ENCODE results near the gene GARIN1A.
"Not testable (repeated sequence)": the region's sequence is repeated elsewhere in the genome, so short reads cannot be mapped to it uniquely, and the experiment has no call there.

Gene GARIN1A

DNA sequence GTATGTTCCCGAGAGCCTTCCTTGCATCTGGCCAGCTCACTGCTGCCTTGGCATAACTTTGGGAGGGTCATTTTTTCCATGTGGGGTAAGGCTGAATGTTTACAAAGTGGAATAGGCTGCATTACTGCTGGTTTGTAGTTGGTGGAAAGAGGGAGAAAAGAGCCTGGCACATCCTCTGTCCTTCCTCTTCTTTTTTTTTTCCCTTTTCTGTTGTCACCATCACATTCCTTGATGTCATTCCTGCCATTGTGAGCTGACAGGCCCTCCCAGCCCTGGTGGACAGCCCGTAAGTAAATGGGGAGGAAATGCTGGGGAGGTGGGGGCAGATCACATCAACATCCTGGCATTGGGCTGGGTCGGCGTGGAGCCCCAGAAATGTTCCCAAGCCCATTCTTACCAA, at the start of gene GARIN1A:
Gene GARIN1A, plus strand, starts transcription at position 301 of the 400 bp plus-strand sequence. CDS start 106 bp downstream, outside the sequence.
- no peak for DNase-seq (ENCODE audit: low spot score)

DNA sequence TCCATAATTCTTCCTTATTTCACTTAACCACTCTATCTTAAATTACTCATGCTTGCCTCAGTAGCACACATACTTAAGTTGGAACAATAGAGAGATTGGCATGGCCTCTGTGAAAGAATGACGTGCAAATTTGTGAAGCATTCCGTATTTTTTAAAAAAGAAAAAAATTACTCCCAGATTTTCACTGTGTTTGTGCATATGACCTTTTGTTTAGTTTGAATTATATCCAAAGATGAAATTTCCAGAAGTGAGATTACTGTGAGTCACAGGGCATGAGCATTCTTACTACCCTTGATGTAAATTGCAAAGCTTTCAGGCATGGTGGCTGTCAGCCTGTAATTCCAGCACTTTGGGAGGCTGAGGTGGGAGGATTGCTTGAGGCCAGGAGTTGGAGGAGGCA, 45.0 kb upstream of the GARIN1A start:
- not testable (repeated sequence) for DNase-seq (ENCODE audit: low spot score)

- DNase-seq (ENCODE audit: low spot score): not testable (repeated sequence)
These were observed 38.2 kb upstream of the GARIN1A start for GRCh38 chr7:128633915-128634314.

DNA sequence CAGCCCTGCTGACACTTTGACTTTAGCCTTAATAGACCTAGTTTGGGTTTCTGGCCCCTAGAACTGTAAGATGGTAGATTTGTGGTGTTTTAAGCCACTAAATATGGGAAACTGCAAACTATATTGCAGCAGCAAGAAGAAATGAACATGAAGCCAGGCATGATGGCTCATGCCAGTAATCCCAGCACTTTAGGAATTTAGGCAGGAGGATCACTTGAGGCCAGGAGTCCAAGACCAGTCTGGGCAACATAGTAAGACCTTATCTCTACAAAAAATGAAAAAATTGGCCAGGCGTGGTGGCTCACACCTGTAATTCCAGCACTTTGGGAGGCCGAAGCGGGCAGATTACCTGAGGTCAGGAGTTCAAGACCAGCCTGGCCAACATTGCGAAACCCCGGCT, 26.9 kb upstream of the GARIN1A start:
- not testable (repeated sequence) for DNase-seq (ENCODE audit: low spot score)

- DNase-seq (ENCODE audit: low spot score): not testable (repeated sequence)
These were observed 26.2 kb upstream of the GARIN1A start for GRCh38 chr7:128645844-128646243.

DNA sequence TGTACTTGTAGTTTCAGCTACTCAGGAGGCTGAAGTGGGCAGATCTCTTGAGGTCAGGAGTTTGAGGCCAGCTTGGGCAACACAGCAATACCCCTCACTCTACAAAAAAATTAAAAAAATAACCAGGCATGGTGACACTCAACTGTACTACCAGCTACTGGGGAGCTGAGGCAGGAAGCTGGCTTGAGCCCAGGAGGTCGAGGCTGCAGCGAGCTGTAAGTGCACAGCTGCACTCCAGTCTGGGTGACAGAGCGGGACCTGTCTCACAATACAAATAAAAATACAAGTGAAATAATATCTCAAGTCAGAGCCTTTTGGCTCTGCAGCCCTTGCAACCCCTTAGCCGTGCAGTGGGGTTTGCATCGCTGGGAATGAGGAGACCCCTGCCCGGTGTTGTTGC, 25.2 kb upstream of the GARIN1A start:
- DNase-seq (ENCODE audit: low spot score): not testable (repeated sequence)

- DNase-seq (ENCODE audit: low spot score): peak; percentile 19
These were observed 21.0 kb upstream of the GARIN1A start for GRCh38 chr7:128651096-128651495.

DNA sequence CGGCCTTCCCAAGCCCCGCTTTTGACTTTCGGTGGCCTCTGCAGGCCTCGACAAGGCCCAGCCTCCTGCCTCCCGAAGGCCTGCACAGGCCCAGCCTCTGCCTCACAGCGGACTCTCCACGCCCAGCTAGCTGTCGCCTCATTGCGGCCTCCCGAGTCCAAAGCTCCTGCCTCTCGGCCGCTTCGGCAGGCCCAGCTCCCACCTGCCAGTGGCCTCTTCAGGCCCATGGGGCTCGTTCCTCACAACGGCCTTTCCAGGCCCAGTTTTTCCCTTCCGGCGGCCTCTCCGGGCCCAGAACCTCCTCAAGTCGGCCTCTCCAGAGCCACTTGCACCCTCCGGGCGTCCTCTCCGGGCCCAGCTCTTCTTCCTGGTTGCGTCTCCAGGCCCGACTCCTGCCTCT, 19.5 kb upstream of the GARIN1A start:
- DNase-seq (ENCODE audit: low spot score): not testable (repeated sequence)

- not testable (repeated sequence) for DNase-seq (ENCODE audit: low spot score)
These were observed 18.9 kb upstream of the GARIN1A start for GRCh38 chr7:128653197-128653596.

DNA sequence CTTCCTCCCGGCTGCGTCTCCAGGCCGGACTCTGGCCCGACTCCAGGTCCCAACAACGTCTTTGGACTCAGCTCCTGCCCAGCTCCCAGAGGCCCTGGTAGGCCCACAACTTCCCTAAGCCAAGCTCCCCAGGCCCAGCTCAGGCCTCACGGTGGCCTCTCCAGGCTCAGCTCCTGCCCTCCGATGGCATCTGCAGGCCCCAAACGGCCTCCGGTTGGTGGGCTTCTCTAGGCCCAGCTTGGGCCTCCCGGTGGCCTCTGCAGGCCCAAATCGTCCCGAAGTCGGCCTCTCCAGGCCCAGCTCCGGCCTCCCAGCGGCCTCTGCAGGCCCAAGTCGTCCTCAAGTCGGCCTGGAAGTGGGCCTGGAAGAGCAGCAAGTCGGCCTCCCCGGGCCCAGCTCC, 18.0 kb upstream of the GARIN1A start:
- DNase-seq (ENCODE audit: low spot score): not testable (repeated sequence)

DNA sequence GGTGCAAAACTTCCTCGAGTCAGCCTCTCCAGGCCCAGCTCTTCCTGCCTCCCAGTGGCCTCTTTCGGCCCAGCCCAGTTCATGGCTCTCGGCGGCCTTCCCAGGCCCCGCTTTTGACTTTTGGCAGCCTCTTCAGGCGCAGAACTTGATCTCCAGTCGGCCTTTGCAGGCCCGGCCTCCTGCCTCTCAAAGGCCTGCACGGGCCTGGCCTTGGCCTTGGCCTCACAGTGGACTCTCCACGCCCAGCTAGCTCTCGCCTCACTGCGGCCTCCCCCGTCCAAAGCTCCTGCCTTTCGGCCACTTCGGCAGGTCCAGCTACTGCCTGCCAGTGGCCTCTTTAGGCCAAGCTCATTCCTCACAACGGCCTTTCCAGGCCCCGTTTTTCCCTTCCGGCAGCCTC, 17.6 kb upstream of the GARIN1A start:
- not testable (repeated sequence) for DNase-seq (ENCODE audit: low spot score)

- DNase-seq (ENCODE audit: low spot score): not testable (repeated sequence)
These were observed 13.7 kb upstream of the GARIN1A start for GRCh38 chr7:128658428-128658827.

GRCh38 chr7:128660596-128660995, 11.5 kb upstream of the GARIN1A start:
- DNase-seq (ENCODE audit: low spot score): no peak

GRCh38 chr7:128661446-128661845, 10.6 kb upstream of the GARIN1A start:
- DNase-seq (ENCODE audit: low spot score): no peak

DNA sequence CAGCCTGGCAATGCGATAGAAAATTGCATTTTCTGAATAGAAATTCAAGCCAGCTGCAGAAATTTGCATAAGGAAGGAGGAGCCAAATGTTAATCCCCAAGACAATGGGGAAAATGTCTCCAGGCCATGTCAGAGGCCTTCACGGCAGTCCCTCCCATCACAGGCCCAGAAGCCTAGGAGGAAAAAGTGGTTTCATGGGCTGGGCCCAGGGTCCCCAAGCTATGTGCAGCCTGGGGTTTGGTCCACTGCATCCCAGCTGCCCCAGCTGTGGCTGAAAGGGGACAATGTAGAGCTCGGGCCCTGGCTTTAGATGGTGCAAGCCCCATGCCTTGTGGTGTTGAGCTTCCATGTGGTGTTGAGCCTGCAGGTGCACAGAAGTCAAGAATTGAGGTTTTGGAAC, 10.0 kb upstream of the GARIN1A start:
- DNase-seq (ENCODE audit: low spot score): no peak

- DNase-seq (ENCODE audit: low spot score): not testable (repeated sequence)
These were observed 8.9 kb upstream of the GARIN1A start for GRCh38 chr7:128663223-128663622.

DNA sequence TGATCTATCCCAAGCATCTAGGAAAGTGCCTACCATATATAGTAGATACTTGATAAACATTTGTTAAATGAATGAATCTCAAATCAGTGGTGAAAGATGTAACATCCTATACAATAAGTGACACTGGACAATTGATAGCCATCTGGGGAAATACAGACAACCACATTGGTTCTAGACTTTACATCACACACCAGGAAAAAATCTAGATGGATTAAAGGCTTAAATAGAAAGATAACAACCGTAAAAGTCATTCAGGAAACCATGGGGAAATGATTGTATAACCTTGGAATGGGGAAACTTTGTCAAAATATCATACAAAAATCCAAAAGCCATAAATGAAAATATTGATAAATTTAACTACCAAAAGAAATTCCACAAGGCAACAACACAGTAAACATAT, 7.0 kb upstream of the GARIN1A start:
- DNase-seq (ENCODE audit: low spot score): no peak

GRCh38 chr7:128666200-128666599, 5.9 kb upstream of the GARIN1A start:
- peak; percentile 29 for DNase-seq (ENCODE audit: low spot score)

DNA sequence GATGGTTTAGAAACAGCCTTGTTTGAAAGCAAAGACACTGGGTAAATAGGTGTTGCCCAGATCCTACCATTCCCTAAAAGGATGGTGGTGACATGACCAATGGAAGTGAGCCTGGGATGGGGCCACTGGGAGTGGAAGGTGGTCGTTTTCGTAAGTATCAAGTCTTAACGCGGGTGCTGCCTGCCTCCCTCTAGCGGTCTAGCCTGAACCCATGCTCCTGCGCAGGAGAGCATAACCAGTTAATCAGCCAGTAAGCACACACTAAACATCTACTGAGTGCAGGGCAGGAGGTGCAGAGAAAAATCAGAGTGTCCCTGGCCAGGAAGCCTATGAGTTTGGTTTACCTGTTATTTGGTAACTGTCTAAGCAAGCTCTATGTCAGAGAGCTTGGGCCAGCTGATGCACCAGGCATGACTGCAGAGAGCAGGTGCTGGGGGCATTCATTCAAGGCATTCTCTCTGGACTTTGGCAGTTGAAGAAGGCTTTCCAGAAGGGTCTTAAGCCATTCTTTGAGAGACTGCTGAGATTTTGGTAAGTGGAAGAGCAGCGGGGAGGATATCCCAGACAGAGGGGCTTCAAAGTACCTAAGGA, 930 bp downstream of the GARIN1A start:
- DNase-seq (ENCODE audit: low spot score): peak; percentile 41

DNA sequence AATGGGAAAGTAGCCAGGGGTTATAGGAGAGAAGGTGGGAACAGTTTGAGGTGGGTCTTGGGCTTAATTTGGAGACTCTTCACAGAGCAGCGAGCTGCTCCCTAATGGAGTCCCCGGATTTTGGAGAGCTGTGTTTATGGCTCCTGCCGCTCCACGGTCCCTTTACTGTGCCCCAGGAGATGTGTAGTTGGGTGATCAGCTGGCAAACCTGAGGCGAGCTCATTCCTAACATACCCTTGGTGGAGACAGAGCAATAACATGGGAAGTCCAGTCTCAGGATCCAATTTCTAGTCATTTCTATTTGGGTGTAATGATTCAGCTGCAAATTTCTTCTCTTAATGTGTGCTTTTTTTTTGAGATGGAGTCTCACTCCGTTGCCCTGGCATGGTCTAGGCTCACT, 1.5 kb downstream of the GARIN1A start:
- DNase-seq (ENCODE audit: low spot score): no peak

DNA sequence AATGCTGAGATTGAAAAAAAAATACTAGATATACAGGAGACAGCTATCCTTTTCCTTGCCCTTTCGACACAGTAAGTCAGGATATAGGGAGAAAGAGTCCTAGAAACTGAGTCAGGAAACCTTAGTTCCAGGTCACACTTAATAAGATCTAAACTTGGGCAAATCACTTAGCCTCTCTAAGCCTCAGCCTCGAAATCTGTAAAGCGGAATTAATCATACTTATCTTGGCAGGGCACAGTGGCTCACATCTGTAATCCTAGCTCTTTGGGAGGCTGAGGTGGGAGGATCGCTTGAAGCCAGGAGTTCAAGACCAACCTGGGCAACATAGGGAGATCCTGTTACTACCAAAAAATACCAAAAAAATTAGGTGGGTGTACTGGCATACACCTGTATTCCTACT, 4.6 kb downstream of the GARIN1A start:
- DNase-seq (ENCODE audit: low spot score): no peak

DNA sequence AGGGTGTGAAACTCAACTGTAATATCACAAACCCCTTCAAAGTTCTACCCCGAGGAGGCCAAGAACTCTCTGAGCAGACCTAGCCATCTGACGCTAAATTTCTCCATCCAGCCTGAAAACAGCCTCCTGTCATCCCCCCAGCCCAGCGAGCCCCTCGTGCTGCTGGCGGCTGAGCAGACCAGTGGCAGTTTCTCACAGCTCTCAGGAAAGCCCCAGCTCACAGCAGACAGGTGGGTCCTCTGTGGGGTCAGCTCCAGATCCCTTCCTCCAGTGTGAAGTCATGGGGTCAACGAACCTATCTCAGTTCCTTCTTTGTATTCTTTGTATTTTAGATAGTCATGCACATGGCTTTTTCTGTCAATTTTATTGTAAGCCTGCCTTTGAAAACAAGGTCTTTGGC, 7.8 kb downstream of the GARIN1A start:
- no peak for DNase-seq (ENCODE audit: low spot score)

- peak; percentile 13 for DNase-seq (ENCODE audit: low spot score)
These were observed 9.9 kb downstream of the GARIN1A start for GRCh38 chr7:128681794-128682537.

- not testable (repeated sequence) for DNase-seq (ENCODE audit: low spot score)
These were observed 11.2 kb downstream of the GARIN1A start for GRCh38 chr7:128683270-128683669.
